ENCODE data around the gene SRGAP1.

SRGAP1 gene

GRCh38 chr12:63918800-63919300 is 74.3 kb downstream of the SRGAP1 start:
- TF ChIP-seq POLR2AphosphoS5 (IDR thresholded peaks at IDR 0.05; ENCODE audit: low read depth, low read length) = no peak
- TF ChIP-seq TAF1 (IDR thresholded peaks at IDR 0.05; ENCODE audit: borderline replicate concordance, insufficient read depth, low read length) = no peak
- TF ChIP-seq SIN3A (IDR thresholded peaks at IDR 0.05; ENCODE audit: borderline replicate concordance, insufficient read depth, low read length) = peak; percentile 77; the same call in 1 of the 2 replicates
- TF ChIP-seq REST (IDR thresholded peaks at IDR 0.05; ENCODE audit: insufficient read depth in 1 of 2, low read depth in 2 of 2, low read length in 2 of 2) = no peak
- no peak for TF ChIP-seq FOXP2 (optimal IDR thresholded peaks at IDR 0.05; ENCODE audit: borderline replicate concordance, extremely low read depth, extremely low read length, insufficient read depth)

- no peak for TF ChIP-seq REST (IDR thresholded peaks at IDR 0.05; ENCODE audit: insufficient read depth in 1 of 2, low read depth in 2 of 2, low read length in 2 of 2)
- TF ChIP-seq FOXP2 (optimal IDR thresholded peaks at IDR 0.05; ENCODE audit: borderline replicate concordance, extremely low read depth, extremely low read length, insufficient read depth) = no peak
- no peak for TF ChIP-seq POLR2AphosphoS5 (IDR thresholded peaks at IDR 0.05; ENCODE audit: low read depth, low read length)
- TF ChIP-seq SIN3A (IDR thresholded peaks at IDR 0.05; ENCODE audit: borderline replicate concordance, insufficient read depth, low read length) = no peak
- TF ChIP-seq TAF1 (IDR thresholded peaks at IDR 0.05; ENCODE audit: borderline replicate concordance, insufficient read depth, low read length) = no peak
Measured at GRCh38 chr12:63919756-63920155, 75.3 kb downstream of the SRGAP1 start.

- no peak for TF ChIP-seq POLR2AphosphoS5 (IDR thresholded peaks at IDR 0.05; ENCODE audit: low read depth, low read length)
- no peak for TF ChIP-seq TAF1 (IDR thresholded peaks at IDR 0.05; ENCODE audit: borderline replicate concordance, insufficient read depth, low read length)
- TF ChIP-seq SIN3A (IDR thresholded peaks at IDR 0.05; ENCODE audit: borderline replicate concordance, insufficient read depth, low read length) = no peak
- TF ChIP-seq REST (IDR thresholded peaks at IDR 0.05; ENCODE audit: insufficient read depth in 1 of 2, low read depth in 2 of 2, low read length in 2 of 2) = no peak
- TF ChIP-seq FOXP2 (optimal IDR thresholded peaks at IDR 0.05; ENCODE audit: borderline replicate concordance, extremely low read depth, extremely low read length, insufficient read depth) = no peak
Measured at GRCh38 chr12:63921157-63921556, 76.7 kb downstream of the SRGAP1 start.

- TF ChIP-seq REST (IDR thresholded peaks at IDR 0.05; ENCODE audit: insufficient read depth in 1 of 2, low read depth in 2 of 2, low read length in 2 of 2) = no peak
Measured at GRCh38 chr12:63922474-63922873, 78.0 kb downstream of the SRGAP1 start.

GRCh38 chr12:63924781-63925180 is 80.3 kb downstream of the SRGAP1 start:
- TF ChIP-seq POLR2AphosphoS5 (IDR thresholded peaks at IDR 0.05; ENCODE audit: low read depth, low read length) (no peak), TAF1 (IDR thresholded peaks at IDR 0.05; ENCODE audit: borderline replicate concordance, insufficient read depth, low read length) (no peak), FOXP2 (optimal IDR thresholded peaks at IDR 0.05; ENCODE audit: borderline replicate concordance, extremely low read depth, extremely low read length, insufficient read depth) (no peak), SIN3A (IDR thresholded peaks at IDR 0.05; ENCODE audit: borderline replicate concordance, insufficient read depth, low read length) (no peak), REST (IDR thresholded peaks at IDR 0.05; ENCODE audit: insufficient read depth in 1 of 2, low read depth in 2 of 2, low read length in 2 of 2) (no peak)

All from PFSK-1 (cell line).